ENCODE measurements around the gene B9D1. TPM values are rescaled to one million over a fixed set of nuclear protein-coding genes. Genes with fewer than 3 reads are reported as not detected.
A peak's percentile ranks its signal among the peaks of the same experiment; 100 is the strongest.

B9D1 gene
- total RNA-seq, 1 experiment from 2014 or later, result 11.5 TPM

GRCh38 chr17:19294443-19294842 is 68.1 kb downstream of the B9D1 start:
- no peaks in the 10 kb centered on the region for H3K9me3 ChIP-seq
- Mint-ChIP-seq H3K4me3 (ENCODE audit: unreplicated experiment) (no peak overlapping the region), H3K27me3 (ENCODE audit: insufficient read depth, unreplicated experiment) (no peaks in the 10 kb centered on the region), H3K9me3 (ENCODE audit: unreplicated experiment) (no peaks in the 10 kb centered on the region), H3K27ac (ENCODE audit: unreplicated experiment) (no peak overlapping the region), H3K36me3 (ENCODE audit: insufficient read depth, unreplicated experiment) (peaks cover 22% of the 10 kb centered on the region), H3K4me1 (ENCODE audit: low read depth, unreplicated experiment) (peaks cover 1% of the 10 kb centered on the region)
- no TSS peak for BruUV-seq (replicated peaks)
- H3K27me3 ChIP-seq (replicated peaks; ENCODE audit: control insufficient read depth, insufficient read depth, low read length), result no peaks in the 10 kb centered on the region
- no peak overlapping the region for H3K4me3 ChIP-seq (ENCODE audit: low read depth, low read length)
- H3K36me3 ChIP-seq (ENCODE audit: control insufficient read depth, insufficient read depth, low read length), result no peaks in the 10 kb centered on the region
- POLR2A ChIA-PET, result no interaction called here
- no peak for DNase-seq
- CTCF ChIA-PET, result no interaction called here
- H3K4me1 ChIP-seq, result no peaks in the 10 kb centered on the region
- intact Hi-C loops (cut with micrococcal nuclease; ENCODE audit: unreplicated experiment), result no loop called here
- TF ChIP-seq CTCF (IDR thresholded peaks at IDR 0.05; ENCODE audit: insufficient read depth in 1 of 2, low read depth in 1 of 2, low read length in 1 of 2, severe bottlenecking in 1 of 2, unreplicated experiment in 1 of 2), result no peak

Small RNA genes within 50 kb of the gene (microRNA-seq; reads per million reads assigned to microRNA genes)
- gene MIR1180, result 793 reads per million, percentile 86 among the genes with 10 or more reads in this experiment

Other genes with a start within 250 kb of the B9D1 start
- gene GRAPL, start 235.1 kb downstream of the B9D1 start, total RNA-seq (2022), result not detected in 2 replicates
- gene EPN2, start 125.4 kb downstream of the B9D1 start, total RNA-seq (2022), result 32.8 and 35.6 TPM in 2 replicates
- gene MAPK7, start 15.8 kb upstream of the B9D1 start, total RNA-seq (2022), result 20.8 and 22.1 TPM in 2 replicates
- gene MFAP4, start 24.5 kb upstream of the B9D1 start, total RNA-seq (2022), result not detected in 2 replicates
- 0.16 TPM in 1 of 2 replicates, not detected in the other for gene RNF112, start 48.5 kb upstream of the B9D1 start, total RNA-seq (2022)
- 0.43 and 0.72 TPM in 2 replicates for gene SLC47A1, start 171.1 kb upstream of the B9D1 start, total RNA-seq (2022)

All from Caco-2 (cell line).